Left kidney (tissue), 2 donors: ENCODE measurements around the gene AK5. TPM values are rescaled to one million over a fixed set of nuclear protein-coding genes. Genes with fewer than 3 reads are reported as not detected.
"Not testable (repeated sequence)": the region's sequence is repeated elsewhere in the genome, so short reads cannot be mapped to it uniquely, and the experiment has no call there.

ENCODE experiments used
- DNase-seq: peaks from one replicate; pipeline ENCODE4 v3.0.0-alpha.2; 2013
- polyA plus RNA-seq: library from polyadenylated mRNA; unstranded; fragments of 120-200 nt; gene quantifications from one replicate; pipeline ENCODE4 v1.2.1, GENCODE V29; 2013; ENCODE audit not compliant: insufficient read length

Gene AK5
- polyA plus RNA-seq, 1 donor: 4.6 TPM

- no peak for DNase-seq
These were observed 119.0 kb downstream of the AK5 start for GRCh38 chr1:77400781-77401180.

GRCh38 chr1:77401384-77401783 lies 119.6 kb downstream of the AK5 start:
- no peak for DNase-seq

DNA sequence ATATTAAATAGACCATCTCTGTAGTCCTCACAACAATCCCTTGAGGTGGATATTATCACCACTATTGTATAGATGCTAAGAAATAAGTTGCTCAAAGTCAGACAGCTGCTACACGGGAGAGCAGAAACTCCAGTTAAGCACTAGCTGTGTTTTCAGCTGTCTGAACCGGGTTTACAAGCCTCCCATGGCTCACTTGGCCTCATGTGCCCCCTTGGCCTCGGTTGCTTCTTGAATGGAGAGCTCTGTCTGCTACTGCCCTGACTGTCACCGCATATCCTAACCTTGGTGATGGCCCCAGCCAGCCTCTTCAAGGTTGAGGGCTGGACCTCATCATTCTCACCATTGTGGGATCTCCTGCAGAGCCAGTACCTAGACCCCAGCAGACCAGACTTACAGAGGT lies 123.4 kb downstream of the AK5 start:
- no peak for DNase-seq

DNA sequence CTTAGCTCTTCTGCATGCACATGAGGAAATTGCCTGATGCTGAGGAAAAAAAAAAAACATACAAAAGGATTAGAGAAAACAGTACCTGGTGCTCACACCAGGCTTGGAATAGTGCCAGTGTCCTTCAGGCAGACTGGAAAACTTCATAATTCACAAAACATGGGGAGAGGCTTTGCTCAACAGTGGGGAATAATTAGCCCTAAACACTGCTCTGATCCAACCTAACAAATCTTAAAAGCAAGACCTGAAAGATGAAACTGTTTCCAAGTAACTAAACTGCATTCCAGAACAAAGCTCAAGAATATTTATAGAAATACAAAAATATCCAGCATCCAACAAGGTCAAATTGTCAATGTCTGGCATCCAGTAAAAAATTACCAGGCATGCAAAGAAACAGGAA lies 124.8 kb downstream of the AK5 start:
- no peak for DNase-seq

GRCh38 chr1:77407738-77408375 lies 126.0 kb downstream of the AK5 start:
- DNase-seq: no peak

DNA sequence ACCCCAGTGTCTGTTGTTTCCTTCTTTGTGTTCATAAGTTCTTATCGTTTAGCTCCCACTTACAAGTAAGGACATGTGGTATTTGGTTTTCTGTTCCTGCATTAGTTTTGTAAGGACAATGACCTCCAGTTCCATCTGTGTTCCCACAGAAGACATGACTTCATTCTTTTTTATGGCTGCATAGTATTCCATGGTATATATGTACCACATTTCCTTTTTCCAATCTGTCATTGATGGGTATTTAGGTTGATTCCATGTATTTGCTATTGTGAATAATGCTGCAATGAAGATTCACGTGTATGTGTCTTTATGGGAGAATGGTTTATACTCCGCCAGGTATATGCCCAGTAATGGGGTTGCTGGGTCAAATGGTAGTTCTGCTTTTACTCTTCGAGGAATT lies 127.1 kb downstream of the AK5 start:
- DNase-seq: not testable (repeated sequence)

GRCh38 chr1:77412069-77412819 lies 130.4 kb downstream of the AK5 start:
- no peak for DNase-seq

- no peak for DNase-seq
These were observed 131.2 kb downstream of the AK5 start for GRCh38 chr1:77412820-77413530.

GRCh38 chr1:77413541-77414335 lies 131.9 kb downstream of the AK5 start:
- no peak for DNase-seq

- no peak for DNase-seq
These were observed 133.8 kb downstream of the AK5 start for GRCh38 chr1:77415579-77415978.

GRCh38 chr1:77416692-77417450 lies 135.1 kb downstream of the AK5 start:
- DNase-seq: no peak

GRCh38 chr1:77418055-77418454 lies 136.2 kb downstream of the AK5 start:
- not testable (repeated sequence) for DNase-seq

- DNase-seq: no peak
These were observed 139.8 kb downstream of the AK5 start for GRCh38 chr1:77421504-77422233.

DNA sequence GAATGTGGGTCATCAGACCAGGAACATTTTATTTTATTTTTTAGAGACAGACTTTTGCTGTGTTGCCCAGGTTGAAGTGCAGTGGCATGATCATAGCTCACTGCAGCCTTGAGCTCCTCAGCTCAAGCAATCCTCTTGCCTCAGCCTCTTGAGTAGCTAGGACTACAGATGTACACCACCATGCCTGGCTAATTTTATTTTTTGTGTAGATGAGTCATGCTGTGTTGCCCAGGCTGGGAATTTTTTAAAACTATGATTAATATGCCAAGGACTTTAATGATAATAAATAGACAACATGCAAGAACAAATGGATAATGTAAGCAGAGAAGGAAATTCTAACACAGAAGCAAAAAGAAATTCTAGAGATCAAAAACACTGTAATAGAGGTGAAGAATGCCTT lies 142.4 kb downstream of the AK5 start:
- DNase-seq: no peak

DNA sequence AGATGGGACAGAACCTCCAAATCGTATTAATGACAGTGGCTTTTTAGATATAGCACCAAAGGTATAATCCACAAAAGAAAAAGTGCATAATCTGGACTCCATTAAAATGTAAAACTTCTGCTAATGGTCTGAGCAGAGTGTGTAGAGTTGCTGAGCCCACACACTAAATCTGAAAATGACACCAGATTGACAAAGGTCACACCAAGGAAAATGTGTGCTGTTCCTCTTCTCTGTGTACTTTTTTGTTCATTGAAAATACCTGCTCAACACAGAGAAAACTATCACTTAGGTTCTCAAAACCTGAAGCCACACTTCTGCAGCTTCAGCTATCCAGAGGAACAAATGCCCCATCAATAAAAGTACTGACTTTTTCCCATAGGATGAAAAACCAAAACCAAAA lies 146.2 kb downstream of the AK5 start:
- DNase-seq: no peak

GRCh38 chr1:77430966-77431690 lies 149.3 kb downstream of the AK5 start:
- no peak for DNase-seq

GRCh38 chr1:77433934-77434333 lies 152.1 kb downstream of the AK5 start:
- DNase-seq: no peak

GRCh38 chr1:77434967-77435366 lies 153.1 kb downstream of the AK5 start:
- no peak for DNase-seq

DNA sequence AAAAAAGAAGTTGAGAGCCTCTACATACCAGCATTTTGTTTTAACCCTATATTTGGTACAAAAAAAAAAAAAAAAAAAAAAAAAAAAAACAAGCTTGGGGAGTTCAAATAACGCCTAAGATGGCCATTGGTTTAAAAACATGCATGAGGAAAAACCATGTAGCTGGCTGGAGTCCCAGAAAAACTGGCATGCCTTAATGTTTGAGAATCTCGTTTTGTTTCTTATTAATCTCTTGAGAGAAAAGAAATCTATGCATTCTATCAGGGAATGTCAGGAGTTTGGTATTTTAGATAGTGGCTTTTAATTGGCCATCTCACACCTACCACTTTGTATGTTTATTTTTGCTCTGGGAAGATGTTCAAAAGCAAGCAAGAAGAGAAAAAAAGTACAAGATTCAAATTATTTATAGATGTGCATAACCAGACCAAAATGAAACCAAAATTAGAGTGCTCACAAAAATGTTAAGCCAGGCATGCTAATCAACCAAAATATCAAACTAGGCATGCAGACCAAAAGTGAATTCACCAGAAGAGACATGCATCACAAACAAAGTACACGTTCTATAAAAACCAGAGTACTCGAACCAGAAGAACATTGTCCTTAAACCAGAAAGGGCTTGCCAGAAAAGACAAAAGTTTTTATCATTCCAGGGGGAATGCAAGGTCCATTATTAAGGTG lies 156.6 kb downstream of the AK5 start:
- peak; percentile 12 for DNase-seq
